AG04450 (cell line): ENCODE measurements around the gene HIP1. TPM values are rescaled to one million over a fixed set of nuclear protein-coding genes. Genes with fewer than 3 reads are reported as not detected.
"Not testable (repeated sequence)": the region's sequence is repeated elsewhere in the genome, so short reads cannot be mapped to it uniquely, and the experiment has no call there.

Source experiments
- CTCF ChIA-PET: fragments of 300-600, 350-600 bp; formaldehyde crosslinking; extraction: SDS; loops from one replicate; lab custom pipeline; 2022; ENCODE audit warnings: antibody characterized with exemption, inconsistent platforms; lab: Charles Lee
- POLR2A ChIA-PET: fragments of 350-600 bp; formaldehyde crosslinking; extraction: SDS; loops from one replicate; lab custom pipeline; 2021; ENCODE audit warnings: antibody characterized with exemption, inconsistent platforms; lab: Yijun Ruan, JAX
- DNase-seq: peaks from one replicate; pipeline ENCODE4 v3.0.0-alpha.2; 2011; ENCODE audit warnings: low read depth, low spot score
- H3K27ac ChIP-seq: one replicate; pipeline ENCODE4 v1.5.1; 2012; ENCODE audit warnings: low read depth, low read length, control low read depth
- H3K27me3 ChIP-seq: one replicate; pipeline ENCODE4 v1.6.0; 2012; ENCODE audit warnings: low read length; ENCODE audit not compliant: control insufficient read depth, insufficient read depth
- H3K4me3 ChIP-seq: 2 replicates; pipeline ENCODE4 v1.5.1; 2011; ENCODE audit warnings: mild to moderate bottlenecking, low read depth, low read length, control low read depth
- H3K9me3 ChIP-seq: 2 replicates; pipeline ENCODE4 v1.5.1; 2012; ENCODE audit warnings: low read length; ENCODE audit not compliant: control insufficient read depth, insufficient read depth
- CTCF ChIP-seq: IDR thresholded peaks from 2 replicates; pipeline ENCODE4 v1.5.1; 2011; ENCODE audit warnings: low read depth, low read length, control low read depth, inconsistent platforms
- polyA plus RNA-seq: library from polyadenylated mRNA; depleted of rRNA; stranded (reverse); fragments of >200 nt; gene quantifications from 2 replicates; pipeline ENCODE4 v1.2.3, GENCODE V29; 2011

The HIP1 gene
- polyA plus RNA-seq, 1 experiment: 13.7 TPM

GRCh38 chr7:75729851-75730274 lies 8.9 kb downstream of the HIP1 start:
- no peak overlapping the region for H3K4me3 ChIP-seq
- H3K9me3 ChIP-seq: no peaks in the 10 kb centered on the region
- H3K27ac ChIP-seq: no peak overlapping the region
- ChIA-PET POLR2A (no interaction called here), CTCF (interaction anchor here (0.7 kb wide), 1 partner anchor 32 kb away, joined by 3 read pairs; no protein-coding TSS in a partner anchor)
- DNase-seq: no peak
- TF ChIP-seq CTCF: no peak
- no peaks in the 10 kb centered on the region for H3K27me3 ChIP-seq

GRCh38 chr7:75727881-75728593 lies 10.7 kb downstream of the HIP1 start:
- H3K27me3 ChIP-seq: no peaks in the 10 kb centered on the region
- DNase-seq: no peak
- H3K4me3 ChIP-seq: no peak overlapping the region
- CTCF ChIA-PET: no interaction called here
- POLR2A ChIA-PET: no interaction called here
- no peak for TF ChIP-seq CTCF
- H3K9me3 ChIP-seq: no peaks in the 10 kb centered on the region
- H3K27ac ChIP-seq: no peak overlapping the region

DNA sequence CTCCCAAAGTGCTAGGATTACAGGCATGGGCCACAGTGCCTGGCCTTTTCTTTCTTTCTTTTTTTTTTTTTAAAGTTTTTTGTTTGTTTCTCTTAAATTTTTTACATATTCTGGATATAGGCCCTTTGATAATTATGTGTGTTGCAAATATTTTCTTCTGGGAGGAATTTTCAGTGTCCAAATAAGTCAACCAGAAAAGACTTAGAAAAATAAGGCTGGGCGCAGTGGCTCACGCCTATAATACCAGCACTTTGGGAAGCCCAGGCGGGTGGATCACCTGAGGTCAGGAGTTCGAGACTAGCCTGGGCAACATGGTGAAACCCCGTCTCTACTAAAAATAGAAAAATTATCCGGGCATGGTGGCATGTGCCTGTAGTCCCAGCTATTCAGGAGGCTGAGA lies 11.4 kb downstream of the HIP1 start:
- DNase-seq: not testable (repeated sequence)

DNA sequence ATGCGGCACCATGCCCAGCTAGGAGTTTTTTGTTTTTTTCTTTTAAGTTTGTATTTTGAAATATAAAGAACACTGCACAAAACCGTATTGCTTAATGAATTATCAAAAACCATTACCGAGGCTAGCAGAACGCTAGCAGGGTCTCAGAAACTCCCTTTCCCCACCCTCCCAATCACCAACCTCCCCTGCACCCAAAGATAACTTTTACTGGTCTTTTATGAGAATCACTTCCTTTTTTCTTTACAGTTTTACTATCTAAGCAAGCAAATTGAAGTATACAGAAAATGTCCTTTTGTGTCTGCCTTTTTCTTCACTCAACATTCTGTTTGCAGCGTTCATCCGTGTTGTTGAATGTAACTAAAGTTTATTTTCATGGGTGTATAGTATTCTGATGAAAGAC lies 13.4 kb downstream of the HIP1 start:
- no peak overlapping the region for H3K27ac ChIP-seq
- ChIA-PET POLR2A (no interaction called here), CTCF (no interaction called here)
- no peak for DNase-seq
- H3K9me3 ChIP-seq: no peaks in the 10 kb centered on the region
- no peak overlapping the region for H3K4me3 ChIP-seq
- no peak for TF ChIP-seq CTCF
- no peaks in the 10 kb centered on the region for H3K27me3 ChIP-seq

More for the DNA sequence above, 11.4 kb downstream of the HIP1 start:
- H3K4me3 ChIP-seq, H3K27me3 ChIP-seq, POLR2A ChIA-PET, CTCF ChIA-PET, H3K9me3 ChIP-seq, H3K27ac ChIP-seq: not testable (repeated sequence)

GRCh38 chr7:75723444-75723843 lies 15.3 kb downstream of the HIP1 start:
- TF ChIP-seq CTCF: no peak
- ChIA-PET POLR2A (no interaction called here), CTCF (no interaction called here)
- H3K9me3 ChIP-seq: no peaks in the 10 kb centered on the region
- no peak overlapping the region for H3K4me3 ChIP-seq
- no peak for DNase-seq
- H3K27ac ChIP-seq: no peak overlapping the region
- H3K27me3 ChIP-seq: no peaks in the 10 kb centered on the region
